GM12801 (cell line): Measurements from ENCODE around the gene GNAS.

Experiments
- CTCF ChIP-seq: IDR thresholded peaks from one replicate; pipeline ENCODE4 v1.5.1; 2011; ENCODE audit warnings: control low read depth; ENCODE audit not compliant: insufficient read length; ENCODE audit errors: extremely low read depth

GNAS gene

GRCh38 chr20:58886546-58886945 is 34.0 kb downstream of the GNAS start:
- TF ChIP-seq CTCF = no peak

GRCh38 chr20:58888103-58888502 is 35.6 kb downstream of the GNAS start:
- no peak for TF ChIP-seq CTCF

DNA sequence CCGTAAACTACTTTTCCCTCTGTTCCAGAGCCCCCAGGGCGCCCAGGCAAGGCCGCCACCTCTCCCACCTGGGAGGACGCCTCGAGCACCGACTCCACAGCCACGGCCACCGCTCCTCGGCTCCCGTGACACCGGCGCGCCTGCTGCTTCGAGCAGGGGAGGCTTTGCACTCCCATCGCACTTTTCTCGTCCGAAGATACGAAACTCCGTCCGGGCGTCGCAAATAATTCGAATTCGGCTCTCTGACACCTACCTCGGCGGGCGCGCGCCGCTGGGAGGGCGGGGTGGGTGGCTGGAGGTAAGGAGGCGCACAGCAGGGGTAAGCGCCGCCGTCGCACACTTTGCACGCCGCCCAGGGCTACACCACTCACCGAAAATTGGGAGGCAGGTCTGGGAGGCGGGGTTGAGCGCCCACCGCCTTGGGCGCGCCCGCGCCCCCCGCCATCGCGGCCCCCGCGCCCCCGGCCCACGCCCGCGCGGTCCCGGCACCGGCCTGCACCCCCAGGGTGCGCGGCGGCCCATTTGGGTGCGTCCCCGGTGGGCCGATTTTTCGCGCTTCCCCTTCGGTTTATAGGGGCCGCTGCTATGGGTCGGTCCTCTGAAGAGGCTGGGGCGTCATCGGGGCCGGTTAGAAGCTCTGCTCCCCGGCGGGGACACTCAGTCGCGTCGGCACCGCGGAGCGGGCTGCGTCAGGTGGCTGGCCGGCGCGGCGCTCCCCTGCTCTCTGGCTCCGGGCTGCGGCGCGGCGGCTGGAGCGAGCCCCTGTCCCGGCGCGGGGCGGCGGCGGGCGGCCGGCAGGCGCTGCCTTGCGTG is 36.2 kb downstream of the GNAS start:
- no peak for TF ChIP-seq CTCF

- no peak for TF ChIP-seq CTCF
These were observed 36.8 kb downstream of the GNAS start for GRCh38 chr20:58889334-58889760.

- TF ChIP-seq CTCF = no peak
These were observed 37.4 kb downstream of the GNAS start for GRCh38 chr20:58889798-58890517.

GRCh38 chr20:58890518-58891085 is 38.1 kb downstream of the GNAS start:
- no peak for TF ChIP-seq CTCF

DNA sequence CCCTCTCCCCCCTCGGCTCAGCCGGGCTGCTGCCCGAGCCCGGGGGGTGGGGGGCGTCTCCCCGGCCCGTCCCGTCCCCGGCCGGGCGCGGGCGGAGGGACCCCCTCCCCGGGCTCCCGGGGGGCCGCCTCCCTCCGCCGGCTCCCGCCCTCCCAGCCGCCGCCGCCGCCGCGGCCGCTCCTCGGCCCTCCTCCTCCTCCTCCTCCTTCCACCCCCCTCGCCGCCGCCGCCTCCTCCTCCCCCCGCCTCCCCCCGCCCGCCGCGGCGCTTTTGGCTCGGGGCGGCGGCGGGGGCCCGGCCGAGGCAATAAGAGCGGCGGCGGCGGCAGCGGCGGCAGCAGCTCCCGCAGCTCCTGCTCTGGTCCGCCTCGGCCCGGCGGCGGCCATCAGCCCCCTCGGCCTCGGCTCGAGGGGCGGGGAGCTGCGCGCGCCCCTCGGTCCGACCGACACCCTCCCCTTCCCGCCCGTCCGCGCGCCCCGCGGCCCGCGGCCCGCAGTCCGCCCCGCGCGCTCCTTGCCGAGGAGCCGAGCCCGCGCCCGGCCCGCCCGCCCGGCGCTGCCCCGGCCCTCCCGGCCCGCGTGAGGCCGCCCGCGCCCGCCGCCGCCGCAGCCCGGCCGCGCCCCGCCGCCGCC is 38.7 kb downstream of the GNAS start:
- no peak for TF ChIP-seq CTCF
